ENCODE measurements around the gene PCDHA7. TPM values are rescaled to one million over a fixed set of nuclear protein-coding genes. Genes with fewer than 3 reads are reported as not detected.
"Not testable (repeated sequence)": the region's sequence is repeated elsewhere in the genome, so short reads cannot be mapped to it uniquely, and the experiment has no call there.

Gene PCDHA7
- total RNA-seq, result 1.9 and 2.3 TPM in 2 replicates
- long read RNA-seq, result 0 reads

DNA sequence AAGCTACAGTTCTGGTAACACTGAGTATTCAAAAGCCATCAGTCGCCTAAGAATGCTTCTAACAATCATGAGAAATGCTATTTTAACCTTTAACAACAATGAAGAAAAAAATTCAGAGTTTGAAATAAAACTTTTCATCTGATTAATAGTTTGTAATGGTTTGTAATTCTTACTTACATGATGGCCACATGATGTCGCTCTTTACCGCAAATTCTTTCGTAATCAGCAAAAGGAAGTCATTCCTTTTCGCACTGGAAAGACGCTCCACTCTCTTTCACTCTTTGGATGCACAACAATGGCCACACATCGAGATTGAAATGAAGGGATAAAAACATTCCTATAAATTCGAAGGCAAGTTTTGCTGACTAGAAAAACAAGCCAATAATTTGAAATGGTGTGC, at the start of gene PCDHA7:
Gene PCDHA7, plus strand, starts transcription at position 277 of the 400 bp plus-strand sequence. Its CDS starts 115 bp downstream, at position 392.
- Mint-ChIP-seq H3K27me3 (ENCODE audit: low read depth) (no peaks in the 10 kb centered on the region), H3K9me3 (peaks cover 10% of the 10 kb centered on the region), H3K4me1 (no peaks in the 10 kb centered on the region), H3K36me3 (ENCODE audit: low read depth) (peaks cover 59% of the 10 kb centered on the region), H3K27ac (ENCODE audit: unreplicated experiment) (no peak within 1 kb of the TSS), H3K4me3 (no peak within 1 kb of the TSS)
- no peak for TF ChIP-seq CTCF (conservative IDR thresholded peaks at IDR 0.05)
- DNase-seq (ENCODE audit: low read depth, low spot score), result no peak

- Mint-ChIP-seq H3K27ac (ENCODE audit: unreplicated experiment) (no peak within 1 kb of the TSS), H3K36me3 (ENCODE audit: low read depth) (peaks cover 22% of the 10 kb centered on the region), H3K27me3 (ENCODE audit: low read depth) (no peaks in the 10 kb centered on the region), H3K4me1 (no peaks in the 10 kb centered on the region), H3K4me3 (no peak within 1 kb of the TSS), H3K9me3 (peaks cover 21% of the 10 kb centered on the region)
- TF ChIP-seq CTCF (conservative IDR thresholded peaks at IDR 0.05), result peak; percentile 31
- DNase-seq (ENCODE audit: low read depth, low spot score), result no peak
These were observed 48.0 kb upstream of the PCDHA7 start, which contains the start of gene PCDHA1 for GRCh38 chr5:140785905-140786686. PCDHA1 (plus strand) TSS chr5:140786140.

- not testable (repeated sequence) for DNase-seq (ENCODE audit: low read depth, low spot score)
These were observed 46.6 kb upstream of the PCDHA7 start for GRCh38 chr5:140787422-140787821.

GRCh38 chr5:140787849-140788504, 46.1 kb upstream of the PCDHA7 start:
- not testable (repeated sequence) for DNase-seq (ENCODE audit: low read depth, low spot score); H3K4me3 Mint-ChIP-seq; H3K4me1 Mint-ChIP-seq; H3K27me3 Mint-ChIP-seq (ENCODE audit: low read depth); H3K27ac Mint-ChIP-seq (ENCODE audit: unreplicated experiment)
- Mint-ChIP-seq H3K9me3 (peaks cover 22% of the 10 kb centered on the region), H3K36me3 (ENCODE audit: low read depth) (peaks cover 20% of the 10 kb centered on the region)

More at GRCh38 chr5:140787422-140787821, 46.6 kb upstream of the PCDHA7 start:
- Mint-ChIP-seq H3K36me3 (ENCODE audit: low read depth) (peaks cover 17% of the 10 kb centered on the region), H3K9me3 (peaks cover 20% of the 10 kb centered on the region)
- not testable (repeated sequence) for H3K27ac Mint-ChIP-seq (ENCODE audit: unreplicated experiment); H3K4me1 Mint-ChIP-seq; H3K27me3 Mint-ChIP-seq (ENCODE audit: low read depth); H3K4me3 Mint-ChIP-seq

DNA sequence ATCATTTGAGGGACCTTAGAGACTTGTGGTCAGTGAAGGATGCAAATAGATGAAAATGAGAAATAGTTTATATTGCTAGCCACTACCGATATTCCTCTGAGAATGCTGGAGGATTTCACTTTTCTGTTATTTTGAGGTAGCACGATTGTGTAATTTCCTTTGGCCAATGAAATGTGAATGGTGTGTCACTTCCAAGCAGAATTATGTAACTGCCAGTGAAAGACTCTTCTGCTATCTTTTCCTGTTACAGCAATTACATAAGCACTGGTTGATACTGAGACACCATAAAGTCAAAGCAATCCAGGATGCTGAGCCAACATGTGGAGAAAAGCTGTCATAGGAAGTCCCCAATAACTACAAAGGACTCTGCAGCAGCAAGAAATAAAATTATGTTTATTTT, 43.0 kb upstream of the PCDHA7 start:
- DNase-seq (ENCODE audit: low read depth, low spot score), result no peak
- Mint-ChIP-seq H3K27ac (ENCODE audit: unreplicated experiment) (no peak overlapping the region), H3K4me1 (no peaks in the 10 kb centered on the region), H3K9me3 (peaks cover 13% of the 10 kb centered on the region), H3K4me3 (no peak overlapping the region), H3K27me3 (ENCODE audit: low read depth) (no peaks in the 10 kb centered on the region), H3K36me3 (ENCODE audit: low read depth) (peaks cover 34% of the 10 kb centered on the region)
- no peak for TF ChIP-seq CTCF (conservative IDR thresholded peaks at IDR 0.05)

DNA sequence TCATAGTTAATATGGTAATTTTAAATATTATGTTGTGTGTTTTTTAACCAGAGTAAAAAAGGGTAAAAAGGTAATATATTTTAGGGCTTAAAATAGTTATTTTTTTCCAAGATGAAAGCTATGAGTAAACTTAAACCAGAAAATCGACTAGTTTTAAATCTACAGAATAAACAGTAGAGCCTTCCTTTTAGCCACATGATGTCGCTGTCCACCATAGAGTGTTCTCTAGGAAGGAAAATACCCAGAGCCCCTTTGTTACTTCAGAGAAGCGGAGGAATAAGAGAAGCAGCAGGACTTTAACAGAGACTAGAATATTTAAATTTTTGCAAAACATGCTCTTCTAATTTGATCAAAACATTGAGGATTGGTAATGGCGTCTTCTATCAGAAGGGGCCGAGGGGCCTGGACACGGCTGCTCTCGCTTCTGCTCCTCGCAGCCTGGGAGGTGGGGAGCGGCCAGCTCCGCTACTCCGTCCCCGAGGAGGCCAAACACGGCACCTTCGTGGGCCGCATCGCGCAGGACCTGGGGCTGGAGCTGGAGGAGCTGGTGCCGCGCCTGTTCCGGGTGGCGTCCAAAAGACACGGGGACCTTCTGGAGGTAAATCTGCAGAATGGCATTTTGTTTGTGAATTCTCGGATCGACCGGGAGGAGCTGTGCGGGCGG, 39.3 kb upstream of the PCDHA7 start, which contains the start of gene PCDHA2:
Gene PCDHA2, plus strand, starts transcription at position 258 of the 664 bp plus-strand sequence.
- H3K4me3 Mint-ChIP-seq, result peak within 1 kb of the TSS; percentile 79
- DNase-seq (ENCODE audit: low read depth, low spot score), result no peak

More for the DNA sequence above, 39.3 kb upstream of the PCDHA7 start, which contains the start of gene PCDHA2:
- peak; percentile 67 for TF ChIP-seq CTCF (conservative IDR thresholded peaks at IDR 0.05)
- Mint-ChIP-seq H3K27ac (ENCODE audit: unreplicated experiment) (no peak within 1 kb of the TSS), H3K9me3 (peaks cover 12% of the 10 kb centered on the region), H3K4me1 (no peaks in the 10 kb centered on the region), H3K36me3 (ENCODE audit: low read depth) (peaks cover 31% of the 10 kb centered on the region), H3K27me3 (ENCODE audit: low read depth) (no peaks in the 10 kb centered on the region)

Measured in neural crest cell (in vitro differentiated cells).